Vagina (tissue), 2 donors: ENCODE results near the gene GALNTL6.

Experiments used
- POLR2A ChIP-seq, 2 donors: fragments of 450-650 bp; IDR thresholded peaks; one replicate each; pipeline ENCODE4 v1.6.1; 2017; ENCODE audit warnings: antibody characterized with exemption in 2 of 2, mild to moderate bottlenecking in 2 of 2, moderate library complexity in 2 of 2
- TF ChIP-seq, protein P1 (sequence below), 3 experiments: fragments of 450-650 bp in 2 of 3; fragments of 200-600 bp in 1 of 3; sonication (generic) in 1 of 3; IDR thresholded peaks; one replicate each; pipeline ENCODE4 v1.5.1; 2017 to 2019; ENCODE audit warnings: antibody characterized with exemption in 3 of 3, mild to moderate bottlenecking in 2 of 3, moderate library complexity in 2 of 3

DNA sequence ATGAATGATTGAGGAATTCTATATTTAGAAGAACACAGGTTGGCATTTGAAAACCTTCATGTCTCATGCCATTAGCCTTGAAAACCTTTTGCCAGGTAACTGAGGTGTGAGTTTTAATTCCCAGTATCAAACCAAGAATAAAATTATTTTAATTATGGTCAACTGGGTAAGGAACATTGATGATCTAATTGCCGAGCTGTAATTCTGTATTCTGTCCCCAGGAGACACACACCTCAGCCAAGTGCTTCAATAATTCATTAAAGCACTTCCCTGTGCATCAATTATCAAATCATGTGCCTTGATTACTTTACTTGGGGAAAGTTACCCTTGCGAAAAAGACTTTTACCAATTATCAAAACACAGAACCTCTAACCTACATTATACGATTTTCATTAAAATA, 1023.5 kb downstream of the GALNTL6 start:
- TF ChIP-seq, protein P1, sequence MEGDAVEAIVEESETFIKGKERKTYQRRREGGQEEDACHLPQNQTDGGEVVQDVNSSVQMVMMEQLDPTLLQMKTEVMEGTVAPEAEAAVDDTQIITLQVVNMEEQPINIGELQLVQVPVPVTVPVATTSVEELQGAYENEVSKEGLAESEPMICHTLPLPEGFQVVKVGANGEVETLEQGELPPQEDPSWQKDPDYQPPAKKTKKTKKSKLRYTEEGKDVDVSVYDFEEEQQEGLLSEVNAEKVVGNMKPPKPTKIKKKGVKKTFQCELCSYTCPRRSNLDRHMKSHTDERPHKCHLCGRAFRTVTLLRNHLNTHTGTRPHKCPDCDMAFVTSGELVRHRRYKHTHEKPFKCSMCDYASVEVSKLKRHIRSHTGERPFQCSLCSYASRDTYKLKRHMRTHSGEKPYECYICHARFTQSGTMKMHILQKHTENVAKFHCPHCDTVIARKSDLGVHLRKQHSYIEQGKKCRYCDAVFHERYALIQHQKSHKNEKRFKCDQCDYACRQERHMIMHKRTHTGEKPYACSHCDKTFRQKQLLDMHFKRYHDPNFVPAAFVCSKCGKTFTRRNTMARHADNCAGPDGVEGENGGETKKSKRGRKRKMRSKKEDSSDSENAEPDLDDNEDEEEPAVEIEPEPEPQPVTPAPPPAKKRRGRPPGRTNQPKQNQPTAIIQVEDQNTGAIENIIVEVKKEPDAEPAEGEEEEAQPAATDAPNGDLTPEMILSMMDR (IDR thresholded peaks at IDR 0.05) = no peak
- TF ChIP-seq POLR2A (IDR thresholded peaks at IDR 0.05) = no peak
